ENCODE results near the gene SEMG1. TPM values are rescaled to one million over a fixed set of nuclear protein-coding genes. Genes with fewer than 3 reads are reported as not detected.

Gene SEMG1
- total RNA-seq, 6 donors from 2014 or later: not detected

DNA sequence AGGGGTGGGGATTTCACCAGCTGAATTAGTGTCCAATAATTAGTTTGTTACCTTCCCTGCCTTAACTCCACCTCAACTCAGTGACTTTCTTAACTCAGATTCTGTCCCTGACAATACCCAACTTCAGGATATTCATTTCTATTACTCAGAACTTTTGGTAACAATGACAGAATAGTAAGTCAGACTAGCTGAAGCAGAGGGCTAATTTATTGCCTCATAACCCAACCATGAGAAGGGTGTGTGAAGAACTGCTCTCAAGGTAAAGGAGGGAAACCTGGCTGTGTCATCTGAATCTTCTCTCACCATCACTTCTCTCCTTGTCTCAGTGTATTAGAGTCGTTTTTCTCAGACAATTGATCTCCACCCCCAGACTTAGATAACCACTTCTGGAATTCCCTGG, 33.3 kb upstream of the SEMG1 start:
- Histone ChIP-seq H3K36me3 (no peaks in the 10 kb centered on the region), H3K4me3 (no peak overlapping the region), H3K27me3 (no peaks in the 10 kb centered on the region), H3K9me3 (peaks cover 0 to 4% (median 0%) of the 10 kb centered on the region in 4 donors), H3K4me1 (no peaks in the 10 kb centered on the region), H3K27ac (no peak overlapping the region)
- no peak for ATAC-seq (ENCODE audit: low FRiP score in 2 of 2)
- 14 to 17% methylated on average over 1 of the region's 1 CpG for WGBS, 2 donors
- no peak for DNase-seq
- TF ChIP-seq EP300 (IDR thresholded peaks at IDR 0.05): no peak
- no peak for TF ChIP-seq POLR2A (IDR thresholded peaks at IDR 0.05)
- no peak for TF ChIP-seq POLR2AphosphoS5 (IDR thresholded peaks at IDR 0.05)
- no peak for TF ChIP-seq CTCF (IDR thresholded peaks at IDR 0.05)

GRCh38 chr20:45174434-45175364, 32.1 kb upstream of the SEMG1 start, which contains the start of gene PI3:
TSS of gene PI3 (plus strand) at chr20:45174902. CDS start at chr20:45174923, 21 bp downstream.
- H3K36me3 ChIP-seq: no peaks in the 10 kb centered on the region
- peak within 1 kb of the TSS in 1 of 4 donors; percentile 37 for H3K27ac ChIP-seq
- WGBS, 2 donors: 61 to 64% methylated on average over 8 of the region's 8 CpGs
- ATAC-seq (ENCODE audit: low FRiP score in 2 of 2) (peak; percentile 46 to 58), DNase-seq (peak in 1 of 2 donors; percentile 87)
- TF ChIP-seq CTCF (IDR thresholded peaks at IDR 0.05) (no peak), EP300 (IDR thresholded peaks at IDR 0.05) (no peak), POLR2A (IDR thresholded peaks at IDR 0.05) (no peak), POLR2AphosphoS5 (IDR thresholded peaks at IDR 0.05) (no peak)
- H3K9me3 ChIP-seq: peaks cover 0 to under 1% (median 0%) of the 10 kb centered on the region in 4 donors
- no peaks in the 10 kb centered on the region for H3K27me3 ChIP-seq
- H3K4me3 ChIP-seq: no peak within 1 kb of the TSS
- no peaks in the 10 kb centered on the region for H3K4me1 ChIP-seq

DNA sequence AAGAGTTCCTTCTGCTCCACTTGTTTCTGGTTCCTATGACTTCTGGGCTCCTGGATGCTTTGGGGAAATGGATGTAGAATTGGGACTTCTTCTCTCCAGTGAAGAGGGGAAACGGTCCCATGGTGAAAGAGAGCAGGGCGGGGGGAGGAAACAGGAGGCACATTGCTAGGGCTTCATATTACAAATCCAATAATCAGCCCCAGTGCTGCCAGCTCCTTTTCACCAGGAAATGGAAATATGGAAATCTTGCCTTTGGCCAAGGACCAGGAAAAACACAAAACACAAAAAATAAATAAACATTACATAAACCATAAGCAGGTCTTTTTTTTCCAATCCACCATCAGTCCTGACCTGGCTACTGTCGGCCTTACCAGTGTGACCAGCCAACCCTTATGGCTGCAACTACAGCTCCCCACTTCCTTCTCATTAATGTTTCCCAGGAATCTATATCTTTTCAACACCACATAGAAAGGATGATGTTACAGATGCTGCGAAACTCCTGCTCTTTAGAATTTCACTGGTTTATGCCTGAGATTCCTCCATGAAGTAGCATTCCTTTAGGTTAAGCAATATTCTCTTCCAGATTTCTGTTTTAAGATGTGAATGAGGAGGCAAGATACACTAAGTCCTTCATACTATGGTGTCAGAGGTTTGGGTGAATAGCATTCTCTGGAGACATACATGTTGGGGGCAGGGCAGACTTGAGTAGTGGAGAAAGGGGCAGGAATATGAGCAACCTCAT, 30.1 kb upstream of the SEMG1 start:
- Histone ChIP-seq H3K27ac (no peak overlapping the region), H3K4me3 (no peak overlapping the region), H3K9me3 (no peaks in the 10 kb centered on the region), H3K36me3 (no peaks in the 10 kb centered on the region), H3K4me1 (no peaks in the 10 kb centered on the region), H3K27me3 (no peaks in the 10 kb centered on the region)
- TF ChIP-seq EP300 (IDR thresholded peaks at IDR 0.05): no peak
- no peak for TF ChIP-seq CTCF (IDR thresholded peaks at IDR 0.05)
- 73 to 79% methylated on average over 4 of the region's 4 CpGs for WGBS, 2 donors
- ATAC-seq (ENCODE audit: low FRiP score in 2 of 2) (no peak), DNase-seq (no peak)

GRCh38 chr20:45179166-45179565, 27.7 kb upstream of the SEMG1 start:
- ATAC-seq (ENCODE audit: low FRiP score in 2 of 2) (no peak), DNase-seq (no peak)
- Histone ChIP-seq H3K4me3 (no peak overlapping the region), H3K27me3 (no peaks in the 10 kb centered on the region), H3K36me3 (no peaks in the 10 kb centered on the region), H3K27ac (peak overlapping the region in 1 of 4 donors; percentile 33), H3K9me3 (no peaks in the 10 kb centered on the region), H3K4me1 (no peaks in the 10 kb centered on the region)
- WGBS, 2 donors: 50 to 52% methylated on average over 1 to 2 of the region's 2 CpGs
- TF ChIP-seq CTCF (IDR thresholded peaks at IDR 0.05) (no peak), POLR2AphosphoS5 (IDR thresholded peaks at IDR 0.05) (no peak), POLR2A (IDR thresholded peaks at IDR 0.05) (no peak), EP300 (IDR thresholded peaks at IDR 0.05) (no peak)

Data from upper lobe of left lung (tissue), 6 donors.